GM12878 (cell line): ENCODE data around the gene C1RL. TPM values are rescaled to one million over a fixed set of nuclear protein-coding genes. Genes with fewer than 3 reads are reported as not detected.

Experiments used
- CREB1 ChIP-seq: IDR thresholded peaks from 2 replicates; pipeline ENCODE4 v1.6.1; 2012; ENCODE audit warnings: low read depth, mild to moderate bottlenecking, inconsistent platforms
- CREM ChIP-seq: IDR thresholded peaks from 2 replicates; pipeline ENCODE4 v1.6.1; 2014; ENCODE audit warnings: antibody characterized with exemption, low read depth
- DPF2 ChIP-seq: fragments of 450-650 bp; IDR thresholded peaks from 2 replicates; pipeline ENCODE4 v1.6.1; 2017; ENCODE audit warnings: mild to moderate bottlenecking
- EGR1 ChIP-seq, 2 experiments: IDR thresholded peaks; 1 replicate in 1 of 2; 2 replicates in 1 of 2; pipeline ENCODE4 v1.6.1; 2011 to 2012; ENCODE audit warnings: low read depth in 2 of 2, low read length in 2 of 2, borderline replicate concordance in 1 of 2, mild to moderate bottlenecking in 1 of 2, moderate library complexity in 1 of 2
- LARP7 ChIP-seq: fragments of 450-650 bp; IDR thresholded peaks from 2 replicates; pipeline ENCODE4 v1.6.1; 2017; ENCODE audit warnings: mild to moderate bottlenecking
- MEF2B ChIP-seq: fragments of 450-650 bp; IDR thresholded peaks from 2 replicates; pipeline ENCODE4 v1.6.1; 2018; ENCODE audit warnings: mild to moderate bottlenecking, moderate library complexity; ENCODE audit not compliant: partially characterized antibody, poor library complexity, severe bottlenecking
- NFIC ChIP-seq: IDR thresholded peaks from 2 replicates; pipeline ENCODE4 v1.6.1; 2012; ENCODE audit warnings: low read depth, mild to moderate bottlenecking, inconsistent platforms, low read length, moderate library complexity
- NFYB ChIP-seq: IDR thresholded peaks from 2 replicates; pipeline ENCODE4 v1.6.1; 2011; ENCODE audit warnings: low read depth, mild to moderate bottlenecking, low read length, improper control_type of control experiment, moderate library complexity; ENCODE audit not compliant: insufficient read depth
- POLR2A ChIP-seq: IDR thresholded peaks from 2 replicates; pipeline ENCODE4 v1.6.1; 2011; ENCODE audit warnings: low read depth, mild to moderate bottlenecking, low read length
- RAD51 ChIP-seq: fragments of 450-650 bp; IDR thresholded peaks from 2 replicates; pipeline ENCODE4 v1.6.1; 2016; ENCODE audit warnings: moderate library complexity, mild to moderate bottlenecking, inconsistent platforms
- RB1 ChIP-seq: fragments of 450-650 bp; formaldehyde crosslinking; IDR thresholded peaks from 2 replicates; pipeline ENCODE4 v1.6.1; 2017; ENCODE audit warnings: mild to moderate bottlenecking, borderline replicate concordance
- RELA ChIP-seq: fragments of 450-650 bp; IDR thresholded peaks from 2 replicates; pipeline ENCODE4 v1.8.0; 2014; ENCODE audit warnings: borderline replicate concordance; ENCODE audit not compliant: partially characterized antibody
- SP1 ChIP-seq: IDR thresholded peaks from one replicate; pipeline ENCODE4 v1.6.1; 2011; ENCODE audit warnings: low read depth, low read length
- YY1 ChIP-seq: IDR thresholded peaks from 2 replicates; pipeline ENCODE4 v1.6.1; 2011; ENCODE audit warnings: low read depth, mild to moderate bottlenecking, low read length
- polyA plus RNA-seq, 11 experiments: library from polyadenylated mRNA; depleted of rRNA in 4 of 11; unstranded in 6 of 11; stranded (reverse) in 5 of 11; fragments of >200 nt; fragmentation: Nextera tagmentation in 4 of 11; fragmentation: Illumina TruSeq in 1 of 11; extraction: Ambion mirVana in 4 of 11; extraction: Trizol in 1 of 11; gene quantifications; 1 replicate in 1 of 11; 2 replicates in 10 of 11; pipeline versions ENCODE4 v1.2.1 to v1.2.3, GENCODE V29; 2011 to 2016; ENCODE audit warnings: inconsistent platforms in 2 of 11, missing spikeins in 2 of 11, low read depth in 1 of 11
- total RNA-seq, 4 experiments: library from RNA; depleted of rRNA in 3 of 4; stranded (reverse); fragments of >200 nt in 3 of 4; fragmentation: Illumina TruSeq in 1 of 4; extraction: Trizol in 1 of 4; gene quantifications; 2 replicates each; pipeline versions ENCODE4 v1.2.1 to v1.2.3, GENCODE V29; 2013 to 2021
- TF ChIP-seq, protein P1 (sequence below): IDR thresholded peaks from 2 replicates; pipeline ENCODE4 v1.6.1; 2012; ENCODE audit warnings: low read length, inconsistent platforms
- TF ChIP-seq, protein P2 (sequence below): IDR thresholded peaks from 2 replicates; pipeline ENCODE4 v1.6.1; 2012; ENCODE audit warnings: low read depth, low read length, improper control_type of control experiment
- TF ChIP-seq, protein P3 (sequence below): IDR thresholded peaks from 2 replicates; pipeline ENCODE4 v1.6.1; 2011; ENCODE audit warnings: borderline replicate concordance, low read depth, mild to moderate bottlenecking, moderate library complexity, mixed read lengths, low read length; ENCODE audit not compliant: insufficient read depth; ENCODE audit errors: extremely low read length
- TF ChIP-seq, protein P4 (sequence below): fragments of 450-650 bp; IDR thresholded peaks from 2 replicates; pipeline ENCODE4 v1.6.1; 2016; ENCODE audit warnings: mild to moderate bottlenecking
- TF ChIP-seq, protein P5 (sequence below): fragments of 450-650 bp; IDR thresholded peaks from 2 replicates; pipeline ENCODE4 v1.6.1; 2014; ENCODE audit warnings: mild to moderate bottlenecking

The C1RL gene
- total and polyA plus RNA-seq, 10 of the 15 experiments (the other 5 are each of a cell fraction or from before 2014, with no cell fraction given): 1.3 to 12.8 (median 8.1) TPM

DNA sequence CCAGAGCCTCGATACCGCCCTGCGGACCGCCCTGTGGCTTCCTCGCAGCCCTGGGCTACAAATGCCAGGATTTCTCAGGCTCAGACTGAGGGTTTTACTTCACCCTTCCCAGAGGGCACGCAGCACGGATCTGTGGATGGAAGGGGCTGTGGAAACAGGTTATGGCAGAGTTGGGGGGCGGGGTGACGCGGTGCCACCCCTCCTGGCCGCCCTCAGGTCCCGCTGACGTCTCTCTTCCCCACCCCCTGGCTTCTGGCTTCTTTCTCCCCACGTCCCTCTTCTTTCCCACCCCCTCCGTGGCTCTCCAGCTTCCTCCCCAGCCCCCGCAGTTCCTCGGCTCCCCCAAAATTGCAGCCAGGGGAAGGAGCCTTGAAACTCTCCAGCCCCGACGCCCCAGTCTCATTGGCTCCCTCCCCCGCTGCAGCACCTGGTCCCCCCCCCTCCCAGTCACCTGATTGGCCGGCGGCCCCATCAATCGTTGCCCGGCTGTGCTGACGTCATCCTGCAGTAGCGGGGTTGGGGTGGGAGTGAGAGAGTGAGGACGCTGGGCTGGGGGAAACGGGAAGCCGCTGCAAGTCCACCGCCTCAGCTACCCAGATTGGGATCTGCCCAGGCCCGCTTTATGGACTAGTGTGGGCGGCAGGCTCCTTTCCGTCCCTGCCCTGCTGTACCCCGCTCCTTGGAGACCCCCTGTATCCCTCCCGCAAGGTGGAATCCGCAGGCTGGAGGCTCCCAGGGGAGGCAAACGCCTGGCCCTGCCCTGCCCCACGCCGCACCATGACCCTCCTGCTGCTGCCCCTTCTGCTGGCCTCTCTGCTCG is 21.1 kb upstream of the C1RL start, which contains the start of gene CLSTN3 (continued):
- TF ChIP-seq, protein P1, sequence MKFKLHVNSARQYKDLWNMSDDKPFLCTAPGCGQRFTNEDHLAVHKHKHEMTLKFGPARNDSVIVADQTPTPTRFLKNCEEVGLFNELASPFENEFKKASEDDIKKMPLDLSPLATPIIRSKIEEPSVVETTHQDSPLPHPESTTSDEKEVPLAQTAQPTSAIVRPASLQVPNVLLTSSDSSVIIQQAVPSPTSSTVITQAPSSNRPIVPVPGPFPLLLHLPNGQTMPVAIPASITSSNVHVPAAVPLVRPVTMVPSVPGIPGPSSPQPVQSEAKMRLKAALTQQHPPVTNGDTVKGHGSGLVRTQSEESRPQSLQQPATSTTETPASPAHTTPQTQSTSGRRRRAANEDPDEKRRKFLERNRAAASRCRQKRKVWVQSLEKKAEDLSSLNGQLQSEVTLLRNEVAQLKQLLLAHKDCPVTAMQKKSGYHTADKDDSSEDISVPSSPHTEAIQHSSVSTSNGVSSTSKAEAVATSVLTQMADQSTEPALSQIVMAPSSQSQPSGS: 0 out of 2 replicates have a peak, but pooled peaks have one; percentile 38
- TF ChIP-seq RELA: peak; percentile 11
- TF ChIP-seq POLR2A: peak; percentile 57
- TF ChIP-seq EGR1 (IDR thresholded peaks at IDR 0.05; ENCODE audit: borderline replicate concordance in 1 of 2, low read depth in 2 of 2, low read length in 2 of 2): 0 out of 3 replicates have a peak, but pooled peaks of 1 of the 2 experiments have one; percentile 4
- TF ChIP-seq, protein P2, sequence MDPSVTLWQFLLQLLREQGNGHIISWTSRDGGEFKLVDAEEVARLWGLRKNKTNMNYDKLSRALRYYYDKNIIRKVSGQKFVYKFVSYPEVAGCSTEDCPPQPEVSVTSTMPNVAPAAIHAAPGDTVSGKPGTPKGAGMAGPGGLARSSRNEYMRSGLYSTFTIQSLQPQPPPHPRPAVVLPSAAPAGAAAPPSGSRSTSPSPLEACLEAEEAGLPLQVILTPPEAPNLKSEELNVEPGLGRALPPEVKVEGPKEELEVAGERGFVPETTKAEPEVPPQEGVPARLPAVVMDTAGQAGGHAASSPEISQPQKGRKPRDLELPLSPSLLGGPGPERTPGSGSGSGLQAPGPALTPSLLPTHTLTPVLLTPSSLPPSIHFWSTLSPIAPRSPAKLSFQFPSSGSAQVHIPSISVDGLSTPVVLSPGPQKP: 0 out of 2 replicates have a peak, but pooled peaks have one; percentile 10
- TF ChIP-seq, protein P3, sequence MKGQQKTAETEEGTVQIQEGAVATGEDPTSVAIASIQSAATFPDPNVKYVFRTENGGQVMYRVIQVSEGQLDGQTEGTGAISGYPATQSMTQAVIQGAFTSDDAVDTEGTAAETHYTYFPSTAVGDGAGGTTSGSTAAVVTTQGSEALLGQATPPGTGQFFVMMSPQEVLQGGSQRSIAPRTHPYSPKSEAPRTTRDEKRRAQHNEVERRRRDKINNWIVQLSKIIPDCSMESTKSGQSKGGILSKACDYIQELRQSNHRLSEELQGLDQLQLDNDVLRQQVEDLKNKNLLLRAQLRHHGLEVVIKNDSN: peak; percentile 47
- 0 out of 2 replicates have a peak, but pooled peaks have one; percentile 35 for TF ChIP-seq RAD51
- peak; percentile 90 for TF ChIP-seq CREM
- no peak for TF ChIP-seq YY1
- TF ChIP-seq, protein P4, sequence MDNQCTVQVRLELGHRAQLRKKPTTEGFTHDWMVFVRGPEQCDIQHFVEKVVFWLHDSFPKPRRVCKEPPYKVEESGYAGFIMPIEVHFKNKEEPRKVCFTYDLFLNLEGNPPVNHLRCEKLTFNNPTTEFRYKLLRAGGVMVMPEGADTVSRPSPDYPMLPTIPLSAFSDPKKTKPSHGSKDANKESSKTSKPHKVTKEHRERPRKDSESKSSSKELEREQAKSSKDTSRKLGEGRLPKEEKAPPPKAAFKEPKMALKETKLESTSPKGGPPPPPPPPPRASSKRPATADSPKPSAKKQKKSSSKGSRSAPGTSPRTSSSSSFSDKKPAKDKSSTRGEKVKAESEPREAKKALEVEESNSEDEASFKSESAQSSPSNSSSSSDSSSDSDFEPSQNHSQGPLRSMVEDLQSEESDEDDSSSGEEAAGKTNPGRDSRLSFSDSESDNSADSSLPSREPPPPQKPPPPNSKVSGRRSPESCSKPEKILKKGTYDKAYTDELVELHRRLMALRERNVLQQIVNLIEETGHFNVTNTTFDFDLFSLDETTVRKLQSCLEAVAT: 0 out of 2 replicates have a peak, but pooled peaks have one; percentile 43
- no peak for TF ChIP-seq RB1
- peak; percentile 90 for TF ChIP-seq NFYB
- no peak; the same call in 1 of the 2 replicates for TF ChIP-seq LARP7
- peak; percentile 79 for TF ChIP-seq SP1
- TF ChIP-seq NFIC: no peak
- TF ChIP-seq DPF2: peak; percentile 67; the same call in 1 of the 2 replicates
- TF ChIP-seq, protein P5, sequence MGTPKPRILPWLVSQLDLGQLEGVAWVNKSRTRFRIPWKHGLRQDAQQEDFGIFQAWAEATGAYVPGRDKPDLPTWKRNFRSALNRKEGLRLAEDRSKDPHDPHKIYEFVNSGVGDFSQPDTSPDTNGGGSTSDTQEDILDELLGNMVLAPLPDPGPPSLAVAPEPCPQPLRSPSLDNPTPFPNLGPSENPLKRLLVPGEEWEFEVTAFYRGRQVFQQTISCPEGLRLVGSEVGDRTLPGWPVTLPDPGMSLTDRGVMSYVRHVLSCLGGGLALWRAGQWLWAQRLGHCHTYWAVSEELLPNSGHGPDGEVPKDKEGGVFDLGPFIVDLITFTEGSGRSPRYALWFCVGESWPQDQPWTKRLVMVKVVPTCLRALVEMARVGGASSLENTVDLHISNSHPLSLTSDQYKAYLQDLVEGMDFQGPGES: peak; percentile 8; the same call in 1 of the 2 replicates
- peak; percentile 94 for TF ChIP-seq CREB1
- peak; percentile 47 for TF ChIP-seq MEF2B
